Kidney epithelial cell (primary cell): ENCODE data around the gene ZNF777. TPM values are rescaled to one million over a fixed set of nuclear protein-coding genes. Genes with fewer than 3 reads are reported as not detected.
A peak's percentile ranks its signal among the peaks of the same experiment; 100 is the strongest.

Experiments used
- DNase-seq: peaks from one replicate; pipeline ENCODE4 v3.0.0-alpha.2; 2010; ENCODE audit warnings: low read depth
- H3K27me3 ChIP-seq: 2 replicates; pipeline ENCODE4 v1.6.0; 2011; ENCODE audit warnings: low read length; ENCODE audit not compliant: control insufficient read depth, insufficient read depth
- H3K36me3 ChIP-seq: 2 replicates; pipeline ENCODE4 v1.5.1; 2011; ENCODE audit warnings: low read length; ENCODE audit not compliant: control insufficient read depth, insufficient read depth
- H3K4me3 ChIP-seq: 2 replicates; pipeline ENCODE4 v1.5.1; 2011; ENCODE audit warnings: low read depth, mild to moderate bottlenecking, control low read depth, low read length
- CTCF ChIP-seq: IDR thresholded peaks from 2 replicates; pipeline ENCODE4 v1.5.1; 2011; ENCODE audit warnings: mild to moderate bottlenecking, moderate library complexity, low read length, control low read depth, inconsistent platforms; ENCODE audit not compliant: insufficient read depth, poor library complexity, severe bottlenecking
- total RNA-seq: library from RNA; depleted of rRNA; stranded (reverse); fragments of >200 nt; gene quantifications from 2 replicates; pipeline ENCODE4 v1.2.3, GENCODE V29; 2015

ZNF777 gene
- total RNA-seq, 1 donor from 2014 or later: 14.4 TPM

- no peak for DNase-seq
- H3K27me3 ChIP-seq: no peaks in the 10 kb centered on the region
Observed at GRCh38 chr7:149474309-149475120, 13.7 kb upstream of the ZNF777 start.

GRCh38 chr7:149473251-149473650 lies 12.4 kb upstream of the ZNF777 start:
- H3K27me3 ChIP-seq: no peaks in the 10 kb centered on the region
- H3K36me3 ChIP-seq: peaks cover 5% of the 10 kb centered on the region
- TF ChIP-seq CTCF: no peak

More at GRCh38 chr7:149474309-149475120, 13.7 kb upstream of the ZNF777 start:
- peaks cover 5% of the 10 kb centered on the region for H3K36me3 ChIP-seq
- TF ChIP-seq CTCF: peak; percentile 11
- no peak overlapping the region for H3K4me3 ChIP-seq

GRCh38 chr7:149471289-149471953 lies 10.6 kb upstream of the ZNF777 start:
- no peak for DNase-seq
- no peak for TF ChIP-seq CTCF

More at GRCh38 chr7:149473251-149473650, 12.4 kb upstream of the ZNF777 start:
- no peak for DNase-seq
- H3K4me3 ChIP-seq: no peak overlapping the region

GRCh38 chr7:149469806-149470205 lies 8.9 kb upstream of the ZNF777 start:
- DNase-seq: no peak
- no peak overlapping the region for H3K4me3 ChIP-seq
- H3K36me3 ChIP-seq: no peaks in the 10 kb centered on the region
- TF ChIP-seq CTCF: no peak
- no peaks in the 10 kb centered on the region for H3K27me3 ChIP-seq

More at GRCh38 chr7:149471289-149471953, 10.6 kb upstream of the ZNF777 start:
- Histone ChIP-seq H3K4me3 (no peak overlapping the region), H3K27me3 (no peaks in the 10 kb centered on the region), H3K36me3 (peaks cover 3% of the 10 kb centered on the region)

- no peak for TF ChIP-seq CTCF
- Histone ChIP-seq H3K36me3 (no peaks in the 10 kb centered on the region), H3K4me3 (no peak overlapping the region), H3K27me3 (no peaks in the 10 kb centered on the region)
- no peak for DNase-seq
Observed at GRCh38 chr7:149468208-149468607, 7.3 kb upstream of the ZNF777 start.
